ENCODE data around the gene RPS6KA2. TPM values are rescaled to one million over a fixed set of nuclear protein-coding genes. Genes with fewer than 3 reads are reported as not detected.
A peak's percentile ranks its signal among the peaks of the same experiment; 100 is the strongest.

The RPS6KA2 gene
- total RNA-seq, 1 experiment from 2014 or later, result 12.3 TPM

GRCh38 chr6:166476634-166477215, 150.3 kb downstream of the RPS6KA2 start:
- Histone ChIP-seq H3K23ac (ENCODE audit: insufficient read length, low read depth, low read length) (no peak overlapping the region), H3T11ph (ENCODE audit: low read length) (no peak overlapping the region), H3K14ac (ENCODE audit: insufficient read depth, low read length) (no peak overlapping the region; the same call in 1 of the 2 replicates), H2AFZ (ENCODE audit: low read length) (no peak overlapping the region), H3K27me3 (ENCODE audit: insufficient read depth, low read length) (no peaks in the 10 kb centered on the region), H3K56ac (ENCODE audit: insufficient read length, low read depth, low read length) (no peak overlapping the region), H3K27ac (ENCODE audit: insufficient read length, low read depth, low read length) (no peak overlapping the region), H4K91ac (ENCODE audit: insufficient read length, low read depth, low read length) (no peak overlapping the region), H2BK12ac (ENCODE audit: insufficient read length, low read depth, low read length) (no peak overlapping the region), H2BK5ac (ENCODE audit: insufficient read length, low read length) (no peak overlapping the region), H4K5ac (ENCODE audit: insufficient read length, low read depth, low read length) (no peak overlapping the region), H4K8ac (replicated peaks; ENCODE audit: insufficient read length, low read depth, low read length) (no peak overlapping the region), H2BK15ac (ENCODE audit: low read depth, low read length) (no peak overlapping the region), H3K23me2 (ENCODE audit: insufficient read length, low read depth, low read length, poor library complexity, severe bottlenecking) (no peaks in the 10 kb centered on the region), H2BK20ac (ENCODE audit: low read depth, low read length, poor library complexity, severe bottlenecking) (no peak overlapping the region), H3K9me3 (ENCODE audit: control insufficient read depth, low read depth, low read length) (no peaks in the 10 kb centered on the region), H2AK5ac (ENCODE audit: insufficient read length, low read length) (no peak overlapping the region), H3K4ac (ENCODE audit: low read depth, low read length) (no peak overlapping the region), H3K9ac (ENCODE audit: extremely low read depth, insufficient read length, low read length) (no peak overlapping the region), H3K79me2 (ENCODE audit: insufficient read depth, low read length) (no peaks in the 10 kb centered on the region), H3K18ac (ENCODE audit: insufficient read length, low read depth, low read length) (no peak overlapping the region), H2BK120ac (ENCODE audit: low read depth, low read length, poor library complexity, severe bottlenecking) (no peak overlapping the region), H4K20me1 (ENCODE audit: control insufficient read depth, insufficient read depth, insufficient read length) (no peaks in the 10 kb centered on the region), H3K4me2 (ENCODE audit: insufficient read depth, insufficient read length, low read length) (no peak overlapping the region), H3K79me1 (ENCODE audit: insufficient read depth, low read depth, low read length, poor library complexity, severe bottlenecking) (no peaks in the 10 kb centered on the region), H3K4me1 (ENCODE audit: insufficient read depth, low read length) (no peaks in the 10 kb centered on the region)
- Mint-ChIP-seq H3K4me1 (peaks cover 8 to 10% of the 10 kb centered on the region in 2 experiments), H3K36me3 (ENCODE audit: insufficient read depth in 1 of 3, low read depth in 3 of 3) (peaks cover 1 to 10% (median 5%) of the 10 kb centered on the region in 3 experiments; a peak in 4 of 7 replicates), H3K27me3 (ENCODE audit: low read depth) (no peaks in the 10 kb centered on the region; the same call in none of the 2 replicates), H3K27ac (peak overlapping the region in 1 of 3 experiments; percentile 82; a peak in 1 of 7 replicates), H3K9me3 (no peaks in the 10 kb centered on the region), H3K4me3 (no peak overlapping the region)
- DNase-seq, result no peak
- no CpG with 5 or more reads among the region's 15 CpGs for WGBS (ENCODE audit: extremely low coverage, insufficient read length, low lambda C conversion rate)
- TF ChIP-seq CTCF (conservative IDR thresholded peaks at IDR 0.05), result no peak
